T47D (cell line): ENCODE data around the gene MFSD6.
"Not testable (repeated sequence)": the region's sequence is repeated elsewhere in the genome, so short reads cannot be mapped to it uniquely, and the experiment has no call there.

Experiments
- DNase-seq, 2 experiments: peaks; one replicate each; pipeline versions ENCODE4 v3.0.0 to v3.0.0-alpha.2; 2011 to 2012; ENCODE audit warnings: low read depth in 1 of 2, low spot score in 1 of 2
- JUND ChIP-seq: IDR thresholded peaks from 2 replicates; pipeline ENCODE4 v1.6.1; 2012; ENCODE audit warnings: low read depth
- in situ Hi-C: cut with HindIII; loops from 2 replicates; pipeline ENCODE4 v1.10.0; 2016; ENCODE audit warnings: low sequenced_read_pairs, low pct_unique_long_range_greater_than_20kb

The MFSD6 gene

DNA sequence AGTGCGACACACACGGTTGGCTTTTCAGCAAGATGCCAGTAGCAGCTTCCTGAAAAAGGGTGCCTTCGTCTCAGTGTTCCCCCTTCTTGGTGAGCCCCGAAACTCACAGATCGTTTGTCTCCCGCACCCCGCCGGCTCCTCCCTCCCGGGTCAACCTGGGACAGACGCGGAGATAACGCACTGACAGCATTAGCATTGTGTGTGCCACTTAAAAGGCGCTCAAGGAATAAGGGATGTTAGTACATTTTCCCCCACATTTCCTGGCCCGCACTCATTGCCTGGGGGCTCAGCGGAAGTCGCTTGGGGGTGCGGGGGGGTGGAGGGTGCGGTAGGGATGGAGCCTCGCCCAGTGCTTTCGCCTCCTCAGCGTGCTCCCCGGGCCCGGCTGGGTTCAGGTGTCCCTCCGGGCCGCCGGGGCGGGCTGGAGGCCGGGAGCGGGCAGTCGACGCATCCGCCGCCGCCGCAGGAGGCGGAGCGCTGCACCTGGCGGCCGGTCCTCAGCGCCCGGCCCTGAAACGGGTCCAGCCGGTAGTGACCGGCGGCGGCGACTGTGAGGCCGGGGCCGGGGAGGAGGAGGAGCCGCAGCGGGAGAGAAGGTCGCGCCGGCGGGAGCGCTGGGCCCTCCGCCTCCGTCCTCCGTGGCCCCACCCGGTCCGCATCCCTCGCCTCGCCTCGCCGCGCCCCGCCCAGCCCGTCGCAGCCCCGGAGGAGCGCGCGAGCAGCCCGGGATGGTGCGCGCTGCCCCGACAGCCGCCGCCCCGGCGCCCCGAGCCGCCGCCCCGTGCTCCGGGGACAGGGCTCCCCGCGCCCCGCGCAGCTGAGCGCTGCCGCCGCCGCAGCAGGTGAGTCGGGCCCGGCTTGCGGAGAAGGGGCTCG is at the start of gene MFSD6:
MFSD6 (plus strand) TSS at position 694 of the 876 bp plus-strand sequence. CDS start 27,675 bp downstream, outside the sequence.
- DNase-seq: peak; percentile 49 to 64
- in situ Hi-C loops: no loop called here
- TF ChIP-seq JUND: no peak

GRCh38 chr2:190358655-190359448 is 49.3 kb upstream of the MFSD6 start:
- DNase-seq, in situ Hi-C loops: not testable (repeated sequence)

- DNase-seq: no peak
- TF ChIP-seq JUND: no peak
- in situ Hi-C loops: no loop called here
Measured at GRCh38 chr2:190360561-190360960, 47.6 kb upstream of the MFSD6 start.

GRCh38 chr2:190360965-190361364 is 47.2 kb upstream of the MFSD6 start:
- no peak for DNase-seq
- in situ Hi-C loops: no loop called here
- no peak for TF ChIP-seq JUND

DNA sequence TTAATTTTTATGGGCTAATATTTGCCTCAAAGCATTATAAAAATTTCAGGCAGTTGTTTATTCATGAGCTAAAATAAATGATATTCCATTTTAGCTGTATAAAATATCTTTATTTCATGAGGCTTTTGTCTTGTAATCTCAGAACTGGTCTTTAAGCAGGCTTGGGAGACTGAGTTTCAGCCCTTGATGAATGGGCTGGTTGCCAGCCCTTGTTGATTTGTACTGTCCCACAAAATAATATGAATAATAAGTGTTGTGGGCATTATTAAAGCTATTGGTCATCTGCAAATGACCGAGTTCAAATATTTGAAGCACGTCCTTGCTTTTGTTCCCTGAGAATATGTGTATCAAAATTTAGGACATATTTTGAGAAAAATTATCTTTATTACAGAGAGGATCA is 46.6 kb upstream of the MFSD6 start:
- DNase-seq: no peak
- in situ Hi-C loops: no loop called here
- no peak for TF ChIP-seq JUND

DNA sequence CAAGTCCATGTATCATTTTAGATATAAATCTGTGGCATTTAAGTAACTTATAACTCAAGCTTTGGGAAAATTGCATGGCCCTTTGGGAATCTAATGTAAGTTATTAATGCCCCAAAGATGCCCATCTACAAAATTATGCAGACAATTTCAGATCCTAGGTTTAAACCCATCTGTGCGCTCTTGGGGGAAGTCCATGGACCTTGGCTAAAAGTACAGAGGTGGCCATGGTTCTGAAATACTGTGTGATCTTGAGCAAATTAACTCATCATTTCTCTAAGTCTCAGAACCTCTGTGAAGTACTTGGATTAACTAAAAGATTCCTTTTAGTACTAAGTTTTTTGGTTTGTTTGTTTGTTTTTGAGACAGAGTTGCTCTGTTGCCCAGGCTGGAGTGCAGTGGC is 45.3 kb upstream of the MFSD6 start:
- TF ChIP-seq JUND: no peak
- in situ Hi-C loops: no loop called here
- DNase-seq: no peak

- in situ Hi-C loops: no loop called here
- no peak for DNase-seq
- TF ChIP-seq JUND: no peak
Measured at GRCh38 chr2:190365499-190366204, 42.5 kb upstream of the MFSD6 start.

DNA sequence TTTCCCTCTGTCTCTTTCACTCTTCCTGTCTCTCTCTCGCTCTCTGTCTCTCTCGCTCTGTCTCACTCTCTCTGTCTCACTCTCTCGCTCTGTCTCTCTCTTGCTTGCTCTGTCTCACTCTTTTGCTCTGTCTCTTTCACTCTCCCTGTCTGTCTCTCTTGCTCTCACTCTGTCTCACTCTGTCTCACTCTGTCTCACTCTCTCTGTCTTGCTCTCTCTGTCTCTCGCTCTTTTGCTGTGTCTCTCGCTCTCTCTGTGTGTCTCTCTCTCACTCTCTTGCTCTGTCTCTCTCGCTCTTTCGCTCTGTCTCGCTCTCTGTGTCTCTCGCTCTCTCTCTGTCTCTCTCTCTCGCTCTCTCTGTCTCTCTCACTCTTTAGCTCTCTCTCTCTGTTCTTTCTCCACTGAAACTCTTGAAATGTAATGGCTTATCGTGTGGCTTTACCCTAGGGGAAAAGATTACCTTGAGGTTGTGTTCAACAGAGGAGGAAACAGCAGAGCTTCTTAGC is 41.9 kb upstream of the MFSD6 start:
- in situ Hi-C loops: no loop called here
- no peak for TF ChIP-seq JUND
- DNase-seq: no peak

GRCh38 chr2:190367091-190367490 is 41.1 kb upstream of the MFSD6 start:
- in situ Hi-C loops: no loop called here
- DNase-seq: no peak
- TF ChIP-seq JUND: no peak

- in situ Hi-C loops: no loop called here
- TF ChIP-seq JUND: no peak
- no peak for DNase-seq
Measured at GRCh38 chr2:190369635-190370034, 38.5 kb upstream of the MFSD6 start.

- in situ Hi-C loops: no loop called here
- TF ChIP-seq JUND: no peak
- DNase-seq: no peak
Measured at GRCh38 chr2:190376083-190376482, 32.1 kb upstream of the MFSD6 start.

- DNase-seq: no peak
- in situ Hi-C loops: no loop called here
- no peak for TF ChIP-seq JUND
Measured at GRCh38 chr2:190376591-190377245, 31.4 kb upstream of the MFSD6 start.
